Measurements from ENCODE around the gene C9orf72. TPM values are rescaled to one million over a fixed set of nuclear protein-coding genes. Genes with fewer than 3 reads are reported as not detected.

Gene C9orf72
- polyA plus RNA-seq, 2 of the 4 experiments (the other 2 are of a cell fraction) = 4.0 to 16.4 TPM

GRCh38 chr9:27600256-27600655 lies 27.0 kb upstream of the C9orf72 start:
- DNase-seq (ENCODE audit: low read depth in 1 of 2, low spot score in 1 of 2) = no peak
- Histone ChIP-seq H3K4me2 (no peak overlapping the region), H3K9me3 (no peaks in the 10 kb centered on the region), H3K27ac (no peak overlapping the region), H3K4me3 (no peak overlapping the region), H3K4me1 (no peaks in the 10 kb centered on the region)
- TF ChIP-seq CEBPB (IDR thresholded peaks at IDR 0.05) (no peak), ZNF302 (CRISPR knock-in tag; IDR thresholded peaks at IDR 0.05) (no peak), FOSB (CRISPR knock-in tag; IDR thresholded peaks at IDR 0.05) (no peak), CTCF (IDR thresholded peaks at IDR 0.05) (no peak), MAX (IDR thresholded peaks at IDR 0.05) (no peak), BCL3 (IDR thresholded peaks at IDR 0.05) (no peak)
- ATAC-seq = no peak
- ChIA-PET POLR2A (no interaction called here), CTCF (no interaction called here)
- no peak for FAIRE-seq
- WGBS (ENCODE audit: missing lambda C conversion rate) = 9% methylated on average over 2 of the region's 2 CpGs

GRCh38 chr9:27599870-27600238 lies 26.6 kb upstream of the C9orf72 start:
- no peak overlapping the region for H3K4me3 ChIP-seq
- H3K27ac ChIP-seq = no peak overlapping the region
- TF ChIP-seq ATOH8 (CRISPR knock-in tag; IDR thresholded peaks at IDR 0.05; ENCODE audit: low read depth) (no peak), POLR2AphosphoS2 (conservative IDR thresholded peaks at IDR 0.05; ENCODE audit: low read length) (no peak), TFCP2L1 (CRISPR knock-in tag; IDR thresholded peaks at IDR 0.05) (no peak), CTCF (IDR thresholded peaks at IDR 0.05) (no peak), BCL3 (IDR thresholded peaks at IDR 0.05) (no peak), HDAC2 (IDR thresholded peaks at IDR 0.05) (no peak), ELK1 (IDR thresholded peaks at IDR 0.05; ENCODE audit: low read depth, low read length) (no peak), KDM5A (IDR thresholded peaks at IDR 0.05) (no peak), ZSCAN20 (CRISPR knock-in tag; IDR thresholded peaks at IDR 0.05) (no peak), CHD4 (IDR thresholded peaks at IDR 0.05; ENCODE audit: borderline replicate concordance) (no peak), GATA3 (IDR thresholded peaks at IDR 0.05; ENCODE audit: borderline replicate concordance) (no peak), ZC3H11A (IDR thresholded peaks at IDR 0.05) (no peak), REST (IDR thresholded peaks at IDR 0.05) (no peak), CBX8 (IDR thresholded peaks at IDR 0.05) (no peak), POLR2A (IDR thresholded peaks at IDR 0.05; ENCODE audit: low read length) (no peak), RAD21 (conservative IDR thresholded peaks at IDR 0.05 in 1 of 2, IDR thresholded peaks at IDR 0.05 in 1 of 2) (no peak), HOXB13 (CRISPR knock-in tag; IDR thresholded peaks at IDR 0.05; ENCODE audit: low read depth) (no peak)
- ATAC-seq (no peak), DNase-seq (ENCODE audit: low read depth in 1 of 2, low spot score in 1 of 2) (no peak), FAIRE-seq (no peak)
- H3K9me3 ChIP-seq = no peaks in the 10 kb centered on the region
- ChIA-PET POLR2A (no interaction called here), CTCF (interaction anchor here (1.2 kb wide), 1 partner anchor 25 kb away, joined by 3 read pairs; no protein-coding TSS in a partner anchor)
- no peaks in the 10 kb centered on the region for H3K4me1 ChIP-seq
- no peak overlapping the region for H3K4me2 ChIP-seq
- 55% methylated on average over 2 of the region's 2 CpGs for WGBS (ENCODE audit: missing lambda C conversion rate)

All from A549 (cell line).